Measurements from ENCODE around the gene DNLZ.

DNA sequence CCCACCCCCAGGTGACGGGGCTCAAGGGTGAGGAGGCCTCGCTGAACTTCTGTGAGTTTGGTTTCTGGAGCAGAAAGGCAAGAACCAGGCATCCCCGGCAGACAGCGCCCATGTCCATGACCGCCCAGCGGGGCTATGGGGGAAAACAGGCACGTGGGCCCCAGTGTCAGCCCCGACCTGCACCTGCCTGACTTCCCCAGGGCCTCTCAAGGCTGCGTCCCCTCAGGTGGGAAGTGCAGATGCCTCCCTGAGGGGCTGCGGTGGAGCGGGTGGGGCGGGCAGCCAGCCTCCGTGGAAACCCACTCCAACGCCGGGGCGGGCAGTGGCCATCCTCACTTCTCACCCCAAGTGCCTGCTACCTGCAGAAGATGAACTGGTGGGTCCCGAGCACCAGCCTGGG is 16.8 kb upstream of the DNLZ start:
- TF ChIP-seq, protein P1, sequence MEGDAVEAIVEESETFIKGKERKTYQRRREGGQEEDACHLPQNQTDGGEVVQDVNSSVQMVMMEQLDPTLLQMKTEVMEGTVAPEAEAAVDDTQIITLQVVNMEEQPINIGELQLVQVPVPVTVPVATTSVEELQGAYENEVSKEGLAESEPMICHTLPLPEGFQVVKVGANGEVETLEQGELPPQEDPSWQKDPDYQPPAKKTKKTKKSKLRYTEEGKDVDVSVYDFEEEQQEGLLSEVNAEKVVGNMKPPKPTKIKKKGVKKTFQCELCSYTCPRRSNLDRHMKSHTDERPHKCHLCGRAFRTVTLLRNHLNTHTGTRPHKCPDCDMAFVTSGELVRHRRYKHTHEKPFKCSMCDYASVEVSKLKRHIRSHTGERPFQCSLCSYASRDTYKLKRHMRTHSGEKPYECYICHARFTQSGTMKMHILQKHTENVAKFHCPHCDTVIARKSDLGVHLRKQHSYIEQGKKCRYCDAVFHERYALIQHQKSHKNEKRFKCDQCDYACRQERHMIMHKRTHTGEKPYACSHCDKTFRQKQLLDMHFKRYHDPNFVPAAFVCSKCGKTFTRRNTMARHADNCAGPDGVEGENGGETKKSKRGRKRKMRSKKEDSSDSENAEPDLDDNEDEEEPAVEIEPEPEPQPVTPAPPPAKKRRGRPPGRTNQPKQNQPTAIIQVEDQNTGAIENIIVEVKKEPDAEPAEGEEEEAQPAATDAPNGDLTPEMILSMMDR (IDR thresholded peaks at IDR 0.05 in 4 of 5, conservative IDR thresholded peaks at IDR 0.05 in 1 of 5), result no peak
- no peak for TF ChIP-seq POLR2A (IDR thresholded peaks at IDR 0.05)
